NCI-H1417 treated with DMSO at 0.1 percent for 48 hours (cell line): ENCODE measurements around the gene TDG.
A peak's percentile ranks its signal among the peaks of the same experiment; 100 is the strongest.

Experiments used
- DNase-seq: peaks from one replicate; lab custom pipeline; 2025; lab: John Stamatoyannopoulos, UW

Gene TDG

GRCh38 chr12:103965590-103966504 is at the start of gene TDG:
Gene TDG, plus strand, starts transcription at chr12:103965872. Its CDS starts 166 bp downstream, at chr12:103966038.
- DNase-seq = peak; percentile 97

DNA sequence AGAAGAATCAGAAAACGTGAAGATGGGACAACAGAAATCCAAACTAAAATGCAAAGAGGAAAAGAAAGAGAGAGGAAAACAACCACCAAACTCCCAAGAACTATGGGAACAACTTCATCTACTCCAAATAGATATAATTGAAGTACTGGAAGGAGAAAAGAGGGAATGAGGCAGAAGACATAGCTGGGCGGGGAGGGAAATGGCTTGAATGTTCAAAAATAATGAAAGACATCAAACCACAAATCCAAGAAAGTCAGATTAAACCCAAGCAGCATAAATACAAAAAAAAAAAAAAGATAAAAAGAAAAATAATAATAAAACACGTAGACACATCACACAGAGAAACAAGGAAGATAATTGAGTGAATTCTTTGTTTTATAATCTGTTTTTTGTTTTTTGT is 47.8 kb upstream of the TDG start:
- no peak for DNase-seq

GRCh38 chr12:103924761-103925641 is 40.7 kb upstream of the TDG start:
- no peak for DNase-seq

- DNase-seq = no peak
Measured at GRCh38 chr12:103928682-103929045, 37.0 kb upstream of the TDG start.

- peak; percentile 91 for DNase-seq
Measured at GRCh38 chr12:103929046-103929783, 36.5 kb upstream of the TDG start.

DNA sequence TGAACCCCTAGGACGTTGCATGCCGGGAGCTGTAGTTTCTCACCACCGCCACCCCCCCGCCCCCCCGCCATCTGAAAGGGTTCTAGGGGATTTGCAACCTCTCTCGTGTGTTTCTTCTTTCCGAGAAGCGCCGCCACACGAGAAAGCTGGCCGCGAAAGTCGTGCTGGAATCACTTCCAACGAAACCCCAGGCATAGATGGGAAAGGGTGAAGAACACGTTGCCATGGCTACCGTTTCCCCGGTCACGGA is 36.0 kb upstream of the TDG start:
- no peak for DNase-seq

DNA sequence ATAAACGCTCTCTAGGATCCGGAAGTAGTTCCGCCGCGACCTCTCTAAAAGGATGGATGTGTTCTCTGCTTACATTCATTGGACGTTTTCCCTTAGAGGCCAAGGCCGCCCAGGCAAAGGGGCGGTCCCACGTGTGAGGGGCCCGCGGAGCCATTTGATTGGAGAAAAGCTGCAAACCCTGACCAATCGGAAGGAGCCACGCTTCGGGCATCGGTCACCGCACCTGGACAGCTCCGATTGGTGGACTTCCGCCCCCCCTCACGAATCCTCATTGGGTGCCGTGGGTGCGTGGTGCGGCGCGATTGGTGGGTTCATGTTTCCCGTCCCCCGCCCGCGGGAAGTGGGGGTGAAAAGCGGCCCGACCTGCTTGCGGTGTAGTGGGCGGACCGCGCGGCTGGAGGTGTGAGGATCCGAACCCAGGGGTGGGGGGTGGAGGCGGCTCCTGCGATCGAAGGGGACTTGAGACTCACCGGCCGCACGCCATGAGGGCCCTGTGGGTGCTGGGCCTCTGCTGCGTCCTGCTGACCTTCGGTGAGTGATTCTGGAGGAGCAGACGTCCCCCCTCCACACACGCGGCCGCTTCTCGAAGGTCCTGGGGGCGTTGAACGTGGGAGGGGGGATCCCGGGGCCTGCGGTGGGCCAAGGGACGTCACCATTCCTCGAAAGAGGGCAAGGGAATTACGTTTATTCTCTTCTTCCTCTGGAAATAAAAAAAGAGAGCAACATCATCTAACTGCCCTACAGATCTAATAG is 35.5 kb upstream of the TDG start, which contains the start of gene HSP90B1:
Gene HSP90B1, plus strand, starts transcription at position 377 of the 753 bp plus-strand sequence. Its CDS starts 106 bp downstream, at position 483.
- peak; percentile 99 for DNase-seq

DNA sequence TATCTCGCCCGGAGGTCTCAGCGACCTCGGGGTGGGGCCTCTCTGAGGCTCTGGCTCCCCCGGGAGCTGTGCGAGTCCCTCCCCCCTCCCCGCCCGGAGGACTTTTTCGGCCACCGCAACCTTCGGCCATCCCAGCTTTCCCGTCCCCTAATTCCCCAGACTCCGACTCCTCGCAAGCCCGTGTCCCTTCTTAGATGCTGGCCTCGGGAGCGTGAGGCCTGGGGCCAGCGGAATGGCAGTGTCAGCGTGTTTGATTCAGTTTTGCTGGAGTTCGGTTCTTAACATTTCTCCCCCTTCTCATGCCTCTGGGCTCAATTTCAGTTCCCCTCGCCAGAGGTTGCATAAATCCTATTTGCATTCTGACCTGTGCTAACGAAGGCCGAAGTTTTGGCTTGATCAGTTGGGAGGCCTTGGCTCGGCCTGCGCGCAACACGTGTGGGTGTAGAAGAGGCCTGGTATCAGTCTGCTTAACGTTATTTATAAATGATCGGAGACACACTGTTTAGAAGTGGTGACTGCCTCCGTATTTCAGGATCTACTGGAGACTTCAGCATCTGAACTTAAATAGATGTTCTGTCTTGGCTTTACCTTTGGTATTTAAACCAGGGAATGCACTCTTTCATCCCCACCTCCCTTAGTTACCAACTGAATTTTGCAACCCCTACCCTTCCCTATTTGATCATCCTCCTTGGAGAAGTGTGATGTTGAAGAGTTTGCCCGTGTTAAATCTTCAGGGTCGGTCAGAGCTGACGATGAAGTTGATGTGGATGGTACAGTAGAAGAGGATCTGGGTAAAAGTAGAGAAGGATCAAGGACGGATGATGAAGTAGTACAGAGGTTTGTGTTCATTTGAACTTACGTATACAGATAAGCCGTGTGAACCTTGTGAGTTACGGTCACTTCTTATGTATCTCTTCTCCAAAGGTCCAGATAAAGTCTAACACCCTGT is 34.6 kb upstream of the TDG start:
- DNase-seq = no peak

DNA sequence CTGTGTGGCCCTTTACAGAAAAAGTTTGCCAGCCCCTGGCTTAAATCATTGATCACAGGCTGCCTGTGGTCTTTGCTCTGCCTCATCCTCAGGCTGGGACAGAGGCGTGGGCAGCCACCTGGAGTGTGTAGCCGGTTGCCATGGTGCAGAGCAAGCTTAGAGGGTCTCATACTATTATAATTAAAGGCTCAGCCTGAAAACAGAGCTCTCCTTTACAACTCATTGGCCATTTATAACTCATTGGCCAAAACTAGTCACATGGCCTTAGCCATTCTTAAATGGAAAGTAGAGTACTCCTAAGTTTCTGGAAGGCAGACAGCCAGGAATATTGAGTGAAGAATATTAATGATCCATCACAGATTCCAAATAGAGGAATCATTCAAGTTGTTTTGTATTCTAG is 32.4 kb upstream of the TDG start:
- no peak for DNase-seq

- DNase-seq = no peak
Measured at GRCh38 chr12:103936679-103937078, 29.0 kb upstream of the TDG start.

GRCh38 chr12:103944964-103945363 is 20.7 kb upstream of the TDG start:
- no peak for DNase-seq

DNA sequence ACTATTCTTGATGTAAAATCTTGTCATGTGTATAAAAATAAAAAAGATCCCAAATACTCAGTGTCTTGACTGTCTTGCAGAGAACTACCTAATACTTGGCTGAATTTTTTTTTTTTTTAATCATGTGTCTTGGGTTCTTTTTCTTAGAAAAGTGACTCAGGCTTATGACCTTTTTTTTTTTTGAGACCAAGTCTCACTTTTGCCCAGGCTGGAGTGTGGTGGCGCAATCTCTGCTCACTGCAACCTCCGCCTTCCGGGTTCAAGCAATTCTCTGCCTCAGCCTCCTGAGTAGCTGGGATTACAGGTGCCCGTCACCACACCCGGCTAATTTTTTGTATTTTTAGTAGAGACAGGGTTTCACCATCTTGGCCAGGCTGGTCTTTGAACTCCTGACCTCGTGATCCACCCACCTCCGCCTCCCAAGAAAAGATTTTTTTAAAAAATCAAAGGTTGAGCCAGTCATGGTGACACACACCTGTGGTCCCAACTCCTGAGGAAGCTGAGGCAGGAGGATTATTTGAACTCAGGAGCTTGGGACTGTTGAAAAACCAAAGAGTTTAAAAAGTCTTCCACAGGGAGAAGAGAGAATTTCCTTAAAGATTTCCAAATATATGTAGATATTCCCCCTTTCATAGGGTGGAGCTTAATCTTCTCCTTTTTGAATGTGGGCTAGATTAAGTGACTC is 17.7 kb upstream of the TDG start:
- no peak for DNase-seq

GRCh38 chr12:103948746-103949406 is 16.8 kb upstream of the TDG start:
- no peak for DNase-seq

DNA sequence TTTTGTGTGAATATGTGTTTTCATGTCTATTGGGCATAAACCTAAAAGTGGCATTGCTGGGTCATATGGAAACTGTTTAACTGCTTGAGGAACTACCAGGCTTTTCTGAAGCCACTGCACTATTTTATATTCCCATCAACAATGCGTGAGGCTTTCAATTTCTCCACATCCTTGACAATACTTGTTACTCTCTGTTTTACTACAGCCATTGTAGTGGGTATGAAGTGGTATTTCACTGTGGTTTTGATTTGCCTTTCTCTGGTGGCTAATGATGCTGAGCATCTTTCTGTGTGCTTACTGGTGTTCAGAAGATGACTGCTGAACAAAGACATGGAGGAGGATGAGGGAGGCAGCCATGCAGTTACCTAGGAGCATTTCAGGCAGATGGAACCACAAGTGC is 13.2 kb upstream of the TDG start:
- no peak for DNase-seq

GRCh38 chr12:103955811-103956508 is 9.7 kb upstream of the TDG start:
- DNase-seq = no peak

GRCh38 chr12:103956509-103957027 is 9.1 kb upstream of the TDG start:
- DNase-seq = no peak

DNA sequence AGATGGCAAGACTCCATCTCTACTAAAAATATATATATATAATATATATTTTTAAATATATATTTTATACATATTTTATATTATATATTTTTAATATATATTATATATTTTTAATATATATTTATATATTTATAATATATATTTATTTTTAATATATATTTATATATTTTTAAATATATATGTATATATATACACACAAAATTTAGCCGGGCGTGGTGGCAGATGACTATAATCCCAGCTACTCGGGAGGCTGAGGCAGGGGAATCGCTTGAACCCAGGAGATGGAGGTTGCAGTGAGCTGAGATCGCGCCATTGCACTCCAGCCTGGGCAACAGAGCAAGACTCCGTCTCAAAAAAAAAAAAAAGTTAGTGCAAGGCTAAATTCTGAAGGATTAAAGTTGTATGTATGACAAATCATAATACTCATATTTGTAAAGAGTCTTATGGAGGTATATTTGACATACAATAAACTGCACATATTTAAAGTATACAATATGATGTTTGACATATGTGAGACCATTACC is 7.7 kb upstream of the TDG start:
- no peak for DNase-seq

DNA sequence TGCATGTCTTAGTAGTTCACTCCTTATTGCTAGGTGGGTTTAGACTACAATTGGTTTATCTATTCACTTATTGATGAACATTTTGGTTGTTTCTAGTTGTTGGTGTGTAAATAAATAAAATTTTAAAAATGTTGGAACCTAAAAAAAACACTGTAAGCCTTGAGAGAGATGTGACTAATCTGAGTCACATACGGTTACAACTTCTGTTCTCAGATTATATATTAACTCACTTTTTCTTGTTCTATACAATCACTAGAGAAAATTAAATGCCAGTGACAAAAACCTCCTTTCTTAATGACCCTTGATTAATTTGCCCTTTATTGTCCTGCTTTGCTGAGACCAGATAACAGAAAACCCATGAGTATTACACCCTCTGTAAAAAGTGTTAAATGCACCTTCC is 7.1 kb upstream of the TDG start:
- DNase-seq = no peak
